ENCODE results near the gene CA10. TPM values are rescaled to one million over a fixed set of nuclear protein-coding genes. Genes with fewer than 3 reads are reported as not detected.

The CA10 gene
- polyA plus RNA-seq, 1 donor from 2014 or later, result 6.2 TPM

- Histone ChIP-seq H3K36me3 (ENCODE audit: insufficient read depth, low read length) (no peaks in the 10 kb centered on the region), H3K9me2 (ENCODE audit: insufficient read depth, low read length) (no peaks in the 10 kb centered on the region), H3K27me3 (ENCODE audit: insufficient read depth, low read depth, low read length) (no peaks in the 10 kb centered on the region), H2AFZ (ENCODE audit: low read depth, low read length) (no peak overlapping the region), H3K9ac (ENCODE audit: low read length) (no peak overlapping the region), H3K27ac (ENCODE audit: low read length) (no peak overlapping the region), H3F3A (ENCODE audit: insufficient read depth, low read length, poor library complexity, severe bottlenecking) (no peaks in the 10 kb centered on the region), H3K4me2 (ENCODE audit: low read length) (no peak overlapping the region), H4K20me1 (ENCODE audit: insufficient read depth) (no peaks in the 10 kb centered on the region), H3K79me2 (replicated peaks; ENCODE audit: insufficient read depth, low read length) (no peaks in the 10 kb centered on the region), H3K9me3 (ENCODE audit: low read length) (no peaks in the 10 kb centered on the region), H3K4me3 (ENCODE audit: low read length) (no peak overlapping the region)
- TF ChIP-seq EP300 (conservative IDR thresholded peaks at IDR 0.05; ENCODE audit: poor library complexity, severe bottlenecking), result no peak
- no peak for TF ChIP-seq EZH2 (IDR thresholded peaks at IDR 0.05; ENCODE audit: borderline replicate concordance, insufficient read depth, low read length, poor library complexity, severe bottlenecking)
These were observed 397.4 kb downstream of the CA10 start for GRCh38 chr17:51761105-51761504.

- Histone ChIP-seq H4K20me1 (ENCODE audit: insufficient read depth) (no peaks in the 10 kb centered on the region), H3K27ac (ENCODE audit: low read length) (no peak overlapping the region), H3K9me3 (ENCODE audit: low read length) (no peaks in the 10 kb centered on the region), H3K4me2 (ENCODE audit: low read length) (no peak overlapping the region), H3K4me3 (ENCODE audit: low read length) (no peak overlapping the region), H3K79me2 (replicated peaks; ENCODE audit: insufficient read depth, low read length) (no peaks in the 10 kb centered on the region), H2AFZ (ENCODE audit: low read depth, low read length) (no peak overlapping the region), H3K9me2 (ENCODE audit: insufficient read depth, low read length) (no peaks in the 10 kb centered on the region), H3K9ac (ENCODE audit: low read length) (no peak overlapping the region), H3K27me3 (ENCODE audit: insufficient read depth, low read depth, low read length) (no peaks in the 10 kb centered on the region), H3K36me3 (ENCODE audit: insufficient read depth, low read length) (no peaks in the 10 kb centered on the region), H3F3A (ENCODE audit: insufficient read depth, low read length, poor library complexity, severe bottlenecking) (no peaks in the 10 kb centered on the region)
- no peak for TF ChIP-seq EZH2 (IDR thresholded peaks at IDR 0.05; ENCODE audit: borderline replicate concordance, insufficient read depth, low read length, poor library complexity, severe bottlenecking)
- no peak for TF ChIP-seq CTCF (IDR thresholded peaks at IDR 0.05; ENCODE audit: poor library complexity, severe bottlenecking)
- no peak for TF ChIP-seq RAD21 (conservative IDR thresholded peaks at IDR 0.05)
- TF ChIP-seq TAF1 (IDR thresholded peaks at IDR 0.05; ENCODE audit: low read depth), result no peak
- no peak for TF ChIP-seq EP300 (conservative IDR thresholded peaks at IDR 0.05; ENCODE audit: poor library complexity, severe bottlenecking)
- no peak for TF ChIP-seq POLR2AphosphoS5 (IDR thresholded peaks at IDR 0.05)
- TF ChIP-seq, protein P1, sequence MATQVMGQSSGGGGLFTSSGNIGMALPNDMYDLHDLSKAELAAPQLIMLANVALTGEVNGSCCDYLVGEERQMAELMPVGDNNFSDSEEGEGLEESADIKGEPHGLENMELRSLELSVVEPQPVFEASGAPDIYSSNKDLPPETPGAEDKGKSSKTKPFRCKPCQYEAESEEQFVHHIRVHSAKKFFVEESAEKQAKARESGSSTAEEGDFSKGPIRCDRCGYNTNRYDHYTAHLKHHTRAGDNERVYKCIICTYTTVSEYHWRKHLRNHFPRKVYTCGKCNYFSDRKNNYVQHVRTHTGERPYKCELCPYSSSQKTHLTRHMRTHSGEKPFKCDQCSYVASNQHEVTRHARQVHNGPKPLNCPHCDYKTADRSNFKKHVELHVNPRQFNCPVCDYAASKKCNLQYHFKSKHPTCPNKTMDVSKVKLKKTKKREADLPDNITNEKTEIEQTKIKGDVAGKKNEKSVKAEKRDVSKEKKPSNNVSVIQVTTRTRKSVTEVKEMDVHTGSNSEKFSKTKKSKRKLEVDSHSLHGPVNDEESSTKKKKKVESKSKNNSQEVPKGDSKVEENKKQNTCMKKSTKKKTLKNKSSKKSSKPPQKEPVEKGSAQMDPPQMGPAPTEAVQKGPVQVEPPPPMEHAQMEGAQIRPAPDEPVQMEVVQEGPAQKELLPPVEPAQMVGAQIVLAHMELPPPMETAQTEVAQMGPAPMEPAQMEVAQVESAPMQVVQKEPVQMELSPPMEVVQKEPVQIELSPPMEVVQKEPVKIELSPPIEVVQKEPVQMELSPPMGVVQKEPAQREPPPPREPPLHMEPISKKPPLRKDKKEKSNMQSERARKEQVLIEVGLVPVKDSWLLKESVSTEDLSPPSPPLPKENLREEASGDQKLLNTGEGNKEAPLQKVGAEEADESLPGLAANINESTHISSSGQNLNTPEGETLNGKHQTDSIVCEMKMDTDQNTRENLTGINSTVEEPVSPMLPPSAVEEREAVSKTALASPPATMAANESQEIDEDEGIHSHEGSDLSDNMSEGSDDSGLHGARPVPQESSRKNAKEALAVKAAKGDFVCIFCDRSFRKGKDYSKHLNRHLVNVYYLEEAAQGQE (IDR thresholded peaks at IDR 0.05; ENCODE audit: borderline replicate concordance), result no peak
- TF ChIP-seq MXI1 (conservative IDR thresholded peaks at IDR 0.05; ENCODE audit: poor library complexity, severe bottlenecking), result no peak
- TF ChIP-seq SMC3 (conservative IDR thresholded peaks at IDR 0.05; ENCODE audit: poor library complexity), result no peak
These were observed 399.3 kb downstream of the CA10 start for GRCh38 chr17:51759260-51759659.

DNA sequence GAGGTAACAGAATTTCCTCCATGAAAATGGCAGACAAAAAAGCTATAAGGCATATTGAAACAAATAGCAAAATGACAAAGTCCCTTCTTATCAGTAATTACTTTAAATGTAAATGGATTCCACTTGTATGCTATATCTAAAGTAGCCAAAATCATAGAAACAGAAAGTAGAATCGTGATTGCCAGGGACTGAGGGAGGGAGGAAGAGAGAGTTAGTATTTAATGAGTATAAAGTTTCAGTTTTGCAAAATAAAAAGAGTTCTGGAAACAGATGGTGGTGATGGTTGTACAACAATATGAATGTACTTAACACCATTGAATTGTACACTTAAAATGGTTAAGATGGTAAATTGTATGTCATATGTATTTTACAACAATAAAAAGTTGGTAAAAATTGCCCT lies 407.4 kb downstream of the CA10 start:
- Histone ChIP-seq H3K9me2 (ENCODE audit: insufficient read depth, low read length) (no peaks in the 10 kb centered on the region), H2AFZ (ENCODE audit: low read depth, low read length) (no peak overlapping the region), H3F3A (ENCODE audit: insufficient read depth, low read length, poor library complexity, severe bottlenecking) (no peaks in the 10 kb centered on the region), H3K27me3 (ENCODE audit: insufficient read depth, low read depth, low read length) (no peaks in the 10 kb centered on the region), H3K36me3 (ENCODE audit: insufficient read depth, low read length) (no peaks in the 10 kb centered on the region), H3K4me2 (ENCODE audit: low read length) (no peak overlapping the region), H3K9ac (ENCODE audit: low read length) (no peak overlapping the region), H3K9me3 (ENCODE audit: low read length) (no peaks in the 10 kb centered on the region), H3K4me3 (ENCODE audit: low read length) (no peak overlapping the region), H3K27ac (ENCODE audit: low read length) (no peak overlapping the region), H4K20me1 (ENCODE audit: insufficient read depth) (no peaks in the 10 kb centered on the region), H3K79me2 (replicated peaks; ENCODE audit: insufficient read depth, low read length) (no peaks in the 10 kb centered on the region)
- no peak for TF ChIP-seq TAF1 (IDR thresholded peaks at IDR 0.05; ENCODE audit: low read depth)
- TF ChIP-seq, protein P1 (IDR thresholded peaks at IDR 0.05; ENCODE audit: borderline replicate concordance), result no peak
- no peak for TF ChIP-seq RAD21 (conservative IDR thresholded peaks at IDR 0.05)
- TF ChIP-seq EP300 (conservative IDR thresholded peaks at IDR 0.05; ENCODE audit: poor library complexity, severe bottlenecking), result no peak
- TF ChIP-seq EZH2 (IDR thresholded peaks at IDR 0.05; ENCODE audit: borderline replicate concordance, insufficient read depth, low read length, poor library complexity, severe bottlenecking), result no peak
- TF ChIP-seq MXI1 (conservative IDR thresholded peaks at IDR 0.05; ENCODE audit: poor library complexity, severe bottlenecking), result no peak
- no peak for TF ChIP-seq CTCF (IDR thresholded peaks at IDR 0.05; ENCODE audit: poor library complexity, severe bottlenecking)
- no peak for TF ChIP-seq SMC3 (conservative IDR thresholded peaks at IDR 0.05; ENCODE audit: poor library complexity)
- no peak for TF ChIP-seq POLR2AphosphoS5 (IDR thresholded peaks at IDR 0.05)
